Measurements from ENCODE around the gene DCST2. TPM values are rescaled to one million over a fixed set of nuclear protein-coding genes. Genes with fewer than 3 reads are reported as not detected.

The DCST2 gene
- total RNA-seq, 1 experiment from 2014 or later, result not detected

- Histone ChIP-seq H3K4me1 (peaks cover 18% of the 10 kb centered on the region), H3K36me3 (no peaks in the 10 kb centered on the region; the same call in 1 of the 2 replicates), H3K27me3 (no peaks in the 10 kb centered on the region), H3K9me3 (replicated peaks) (no peaks in the 10 kb centered on the region), H3K4me3 (no peak overlapping the region), H3K27ac (no peak overlapping the region)
- no peak for DNase-seq
These were observed 40.0 kb upstream of the DCST2 start for GRCh38 chr1:155073377-155074242.

- H3K4me3 ChIP-seq, result no peak overlapping the region
- DNase-seq, result no peak
- no peaks in the 10 kb centered on the region for H3K27me3 ChIP-seq
- H3K36me3 ChIP-seq, result no peaks in the 10 kb centered on the region; the same call in 1 of the 2 replicates
- H3K9me3 ChIP-seq (replicated peaks), result no peaks in the 10 kb centered on the region
- no peak overlapping the region for H3K27ac ChIP-seq
- H3K4me1 ChIP-seq, result peaks cover 13% of the 10 kb centered on the region; the same call in 1 of the 2 replicates
These were observed 39.1 kb upstream of the DCST2 start for GRCh38 chr1:155072531-155073289.

GRCh38 chr1:155071701-155072100, 38.1 kb upstream of the DCST2 start:
- Histone ChIP-seq H3K27ac (no peak overlapping the region), H3K36me3 (no peaks in the 10 kb centered on the region; the same call in 1 of the 2 replicates), H3K9me3 (replicated peaks) (no peaks in the 10 kb centered on the region), H3K4me3 (no peak overlapping the region), H3K27me3 (no peaks in the 10 kb centered on the region), H3K4me1 (peaks cover 13% of the 10 kb centered on the region; the same call in 1 of the 2 replicates)
- DNase-seq, result no peak

- Histone ChIP-seq H3K4me1 (peaks cover 10% of the 10 kb centered on the region; the same call in 1 of the 2 replicates), H3K4me3 (no peak overlapping the region), H3K9me3 (replicated peaks) (no peaks in the 10 kb centered on the region), H3K27ac (no peak overlapping the region), H3K36me3 (no peaks in the 10 kb centered on the region; the same call in 1 of the 2 replicates), H3K27me3 (no peaks in the 10 kb centered on the region)
- DNase-seq, result no peak
These were observed 37.4 kb upstream of the DCST2 start for GRCh38 chr1:155070721-155071569.

GRCh38 chr1:155070158-155070621, 36.6 kb upstream of the DCST2 start:
- Histone ChIP-seq H3K4me3 (no peak overlapping the region), H3K36me3 (no peaks in the 10 kb centered on the region; the same call in 1 of the 2 replicates), H3K9me3 (replicated peaks) (no peaks in the 10 kb centered on the region), H3K4me1 (peaks cover 3% of the 10 kb centered on the region; the same call in 1 of the 2 replicates), H3K27ac (no peak overlapping the region), H3K27me3 (no peaks in the 10 kb centered on the region)
- no peak for DNase-seq

GRCh38 chr1:155069551-155070157, 36.1 kb upstream of the DCST2 start:
- no peak overlapping the region for H3K27ac ChIP-seq
- H3K27me3 ChIP-seq, result no peaks in the 10 kb centered on the region
- H3K4me1 ChIP-seq, result peaks cover 2% of the 10 kb centered on the region; the same call in 1 of the 2 replicates
- no peaks in the 10 kb centered on the region for H3K9me3 ChIP-seq (replicated peaks)
- no peak for DNase-seq
- H3K36me3 ChIP-seq, result no peaks in the 10 kb centered on the region; the same call in 1 of the 2 replicates
- H3K4me3 ChIP-seq, result no peak overlapping the region

- Histone ChIP-seq H3K9me3 (replicated peaks) (no peaks in the 10 kb centered on the region), H3K4me1 (peaks cover 3% of the 10 kb centered on the region; the same call in 1 of the 2 replicates), H3K36me3 (no peaks in the 10 kb centered on the region; the same call in 1 of the 2 replicates), H3K27ac (no peak overlapping the region), H3K4me3 (no peak overlapping the region), H3K27me3 (no peaks in the 10 kb centered on the region)
- no peak for DNase-seq
These were observed 35.0 kb upstream of the DCST2 start for GRCh38 chr1:155068599-155068998.

GRCh38 chr1:155066777-155067176, 33.2 kb upstream of the DCST2 start:
- Histone ChIP-seq H3K27ac (no peak overlapping the region), H3K9me3 (replicated peaks) (no peaks in the 10 kb centered on the region), H3K4me1 (peaks cover 4% of the 10 kb centered on the region), H3K36me3 (no peaks in the 10 kb centered on the region; the same call in 1 of the 2 replicates), H3K4me3 (no peak overlapping the region), H3K27me3 (no peaks in the 10 kb centered on the region)
- DNase-seq, result no peak

GRCh38 chr1:155064832-155065429, 31.4 kb upstream of the DCST2 start:
- H3K4me3 ChIP-seq, result no peak overlapping the region

GRCh38 chr1:155064111-155064831, 30.7 kb upstream of the DCST2 start:
- Histone ChIP-seq H3K4me3 (peak overlapping the region; percentile 87), H3K4me1 (peaks cover 6% of the 10 kb centered on the region), H3K27me3 (no peaks in the 10 kb centered on the region), H3K36me3 (no peaks in the 10 kb centered on the region; the same call in 1 of the 2 replicates), H3K27ac (peak overlapping the region; percentile 51), H3K9me3 (replicated peaks) (no peaks in the 10 kb centered on the region)
- peak; percentile 46 to 52 for DNase-seq

More at GRCh38 chr1:155064832-155065429, 31.4 kb upstream of the DCST2 start:
- no peak for DNase-seq
- Histone ChIP-seq H3K27ac (no peak overlapping the region), H3K27me3 (no peaks in the 10 kb centered on the region), H3K9me3 (replicated peaks) (no peaks in the 10 kb centered on the region), H3K4me1 (peaks cover 6% of the 10 kb centered on the region), H3K36me3 (no peaks in the 10 kb centered on the region; the same call in 1 of the 2 replicates)

GRCh38 chr1:155063550-155064110, 30.0 kb upstream of the DCST2 start, which contains the start of gene EFNA4:
TSS of gene EFNA4 (plus strand) at chr1:155063740. CDS start at chr1:155063824, 84 bp downstream.
- no peaks in the 10 kb centered on the region for H3K27me3 ChIP-seq
- peak; percentile 84 to 92 for DNase-seq
- no peaks in the 10 kb centered on the region; the same call in 1 of the 2 replicates for H3K36me3 ChIP-seq

GRCh38 chr1:155062702-155063411, 29.3 kb upstream of the DCST2 start:
- H3K4me3 ChIP-seq, result peak overlapping the region; percentile 87; the same call in 1 of the 2 replicates
- peaks cover 6% of the 10 kb centered on the region for H3K4me1 ChIP-seq
- DNase-seq, result no peak
- H3K9me3 ChIP-seq (replicated peaks), result no peaks in the 10 kb centered on the region
- H3K36me3 ChIP-seq, result no peaks in the 10 kb centered on the region; the same call in 1 of the 2 replicates
- no peak overlapping the region for H3K27ac ChIP-seq
- no peaks in the 10 kb centered on the region for H3K27me3 ChIP-seq

More at GRCh38 chr1:155063550-155064110, 30.0 kb upstream of the DCST2 start, which contains the start of gene EFNA4:
- Histone ChIP-seq H3K4me1 (peaks cover 6% of the 10 kb centered on the region), H3K4me3 (peak within 1 kb of the TSS; percentile 87), H3K27ac (peak within 1 kb of the TSS; percentile 51), H3K9me3 (replicated peaks) (no peaks in the 10 kb centered on the region)
